Body of pancreas (tissue), 4 donors: ENCODE results near the gene ATP6V1A.

Experiments
- CTCF ChIP-seq, 7 experiments: fragments of 450-650 bp in 4 of 7; fragments of 200-600 bp in 3 of 7; sonication (generic) in 3 of 7; IDR thresholded peaks; one replicate each; pipeline ENCODE4 v1.5.1; 2016 to 2019; ENCODE audit warnings: antibody characterized with exemption in 7 of 7
- POLR2A ChIP-seq, 3 donors: fragments of 450-650 bp; IDR thresholded peaks; one replicate each; pipeline ENCODE4 v1.6.1; 2016; ENCODE audit warnings: antibody characterized with exemption in 3 of 3, mild to moderate bottlenecking in 2 of 3

DNA sequence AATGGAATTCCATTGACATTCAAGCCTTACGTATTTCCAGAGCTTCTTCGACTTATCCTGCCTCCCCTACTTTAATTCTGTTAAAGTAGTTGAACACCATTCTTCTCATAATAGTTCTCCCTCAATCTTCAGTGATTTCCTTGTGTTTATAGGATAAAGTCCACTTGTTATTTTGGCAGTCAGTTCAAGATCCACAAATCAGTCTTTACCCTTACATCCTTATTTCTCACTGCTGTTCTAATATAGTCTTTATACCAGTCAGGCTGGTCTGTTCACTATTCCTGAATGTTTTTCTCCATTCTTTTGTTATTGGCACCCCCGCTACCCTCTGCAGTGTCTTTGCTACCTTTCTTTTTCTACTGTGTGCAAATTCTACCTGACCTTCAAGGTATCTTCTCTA is 29.7 kb downstream of the ATP6V1A start:
- no peak for TF ChIP-seq CTCF (IDR thresholded peaks at IDR 0.05)
- TF ChIP-seq POLR2A (IDR thresholded peaks at IDR 0.05), result no peak
